H1 (cell line): ENCODE results near the gene OR5B21. TPM values are rescaled to one million over a fixed set of nuclear protein-coding genes. Genes with fewer than 3 reads are reported as not detected.

Experiments
- GABPA ChIP-seq: IDR thresholded peaks from 2 replicates; pipeline ENCODE4 v1.6.1; 2011; ENCODE audit warnings: mild to moderate bottlenecking, low read length, moderate library complexity, borderline replicate concordance; ENCODE audit not compliant: insufficient read depth
- SUZ12 ChIP-seq: fragments of 200-600 bp; sonication (generic); IDR thresholded peaks from 2 replicates; pipeline ENCODE4 v1.6.1; 2012; ENCODE audit warnings: mild to moderate bottlenecking, inconsistent platforms, low read length, moderate library complexity, mixed read lengths
- polyA plus RNA-seq, 7 experiments: library from polyadenylated mRNA; depleted of rRNA in 3 of 7; stranded (reverse) in 5 of 7; unstranded in 2 of 7; fragments of >200 nt in 5 of 7; fragments of 200-250 nt in 2 of 7; gene quantifications; 1 replicate in 5 of 7; 2 replicates in 1 of 7; 4 replicates in 1 of 7; pipeline versions ENCODE4 v1.2.1 to v1.2.3, GENCODE V29; 2011 to 2013; ENCODE audit warnings: missing spikeins in 2 of 7, mixed read lengths in 2 of 7
- total RNA-seq: library from RNA; stranded (reverse); fragmentation: NEBNext Ultra II Directional; extraction: Animal tissue kit (Norgen Biotek cat#: 25700); gene quantifications from 2 replicates; pipeline ENCODE4 v1.2.1, GENCODE V29; 2021

The OR5B21 gene
- total and polyA plus RNA-seq, 2 of the 8 experiments (the other 6 are each of a cell fraction or from before 2014, with no cell fraction given) = not detected

DNA sequence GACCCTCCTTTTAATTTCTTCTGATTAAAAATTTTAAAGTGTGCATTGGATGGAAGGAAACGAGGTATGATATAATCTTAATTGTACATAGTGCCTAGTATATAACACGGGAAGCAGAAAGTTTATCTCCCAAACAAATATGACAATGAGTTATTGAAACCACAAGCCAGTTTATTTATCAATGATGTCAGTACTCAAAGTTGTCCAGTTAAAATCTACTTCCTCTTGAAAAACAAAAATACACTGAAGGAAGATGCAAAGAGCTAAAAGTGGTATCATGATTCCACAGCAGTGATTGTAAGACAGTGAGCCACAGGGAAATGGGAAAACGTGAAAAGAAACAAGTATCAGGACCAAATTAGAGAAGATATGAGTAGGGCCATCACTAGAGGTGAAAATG lies 18.8 kb upstream of the OR5B21 start (continued):
- no peak for TF ChIP-seq SUZ12
- TF ChIP-seq GABPA = no peak
